Endodermal cell (in vitro differentiated cells): ENCODE results near the gene ENPP7. TPM values are rescaled to one million over a fixed set of nuclear protein-coding genes. Genes with fewer than 3 reads are reported as not detected.
A peak's percentile ranks its signal among the peaks of the same experiment; 100 is the strongest.

Experiments used
- DNase-seq: peaks from one replicate; pipeline ENCODE4 v3.0.0-alpha.2; 2017
- H3K27ac ChIP-seq: 2 replicates; pipeline ENCODE4 v1.5.1; 2013; ENCODE audit warnings: mild to moderate bottlenecking, low read depth, low read length, moderate library complexity
- H3K27me3 ChIP-seq: 2 replicates; pipeline ENCODE4 v1.6.1; 2013; ENCODE audit warnings: mild to moderate bottlenecking, low read length, moderate library complexity; ENCODE audit not compliant: insufficient read depth, control insufficient read depth, poor library complexity, severe bottlenecking
- H3K36me3 ChIP-seq: 2 replicates; pipeline ENCODE4 v1.7.0; 2013; ENCODE audit warnings: mild to moderate bottlenecking, low read length, moderate library complexity; ENCODE audit not compliant: control insufficient read depth, insufficient read depth
- H3K4me1 ChIP-seq: one replicate; pipeline ENCODE4 v1.7.0; 2013; ENCODE audit warnings: low read length; ENCODE audit not compliant: control insufficient read depth, insufficient read depth
- H3K4me3 ChIP-seq: 2 replicates; pipeline ENCODE4 v1.5.1; 2013; ENCODE audit warnings: mild to moderate bottlenecking, low read length, moderate library complexity
- H3K9ac ChIP-seq: 2 replicates; pipeline ENCODE4 v1.6.1; 2013; ENCODE audit warnings: mild to moderate bottlenecking, low read length, moderate library complexity; ENCODE audit not compliant: poor library complexity, severe bottlenecking; ENCODE audit errors: extremely low read depth
- H3K9me3 ChIP-seq: 2 replicates; pipeline ENCODE4 v1.6.1; 2013; ENCODE audit warnings: mild to moderate bottlenecking, low read length, moderate library complexity; ENCODE audit not compliant: control insufficient read depth
- H3K27ac Mint-ChIP-seq: 2 replicates; pipeline ENCODE4 v1.8.0; 2020; ENCODE audit warnings: mixed read lengths
- H3K27me3 Mint-ChIP-seq: 2 replicates; pipeline ENCODE4 v1.8.0; 2021; ENCODE audit warnings: mild to moderate bottlenecking, mixed read lengths; ENCODE audit not compliant: insufficient read depth
- H3K36me3 Mint-ChIP-seq: 2 replicates; pipeline ENCODE4 v1.8.0; 2020; ENCODE audit warnings: low read depth, mixed read lengths
- H3K4me1 Mint-ChIP-seq: 2 replicates; pipeline ENCODE4 v1.8.0; 2020; ENCODE audit warnings: mixed read lengths
- H3K4me3 Mint-ChIP-seq: 2 replicates; pipeline ENCODE4 v1.8.0; 2020; ENCODE audit warnings: mild to moderate bottlenecking, moderate library complexity, mixed read lengths
- H3K9me3 Mint-ChIP-seq: 2 replicates; pipeline ENCODE4 v1.8.0; 2020; ENCODE audit warnings: mild to moderate bottlenecking, mixed read lengths
- WGBS, 2 experiments: methylation state at CpG; one replicate each; pipeline versions ENCODE4 v1.1.5 to v1.1.7; 2013; ENCODE audit warnings: missing lambda C conversion rate in 2 of 2, mixed read lengths in 1 of 2; ENCODE audit not compliant: insufficient coverage in 1 of 2, insufficient read length in 1 of 2; 5-methylcytosine and 5-hydroxymethylcytosine counted together
- total RNA-seq, 2 donors: library from RNA; stranded (reverse); fragmentation: NEBNext Ultra II Directional in 1 of 2; extraction: Animal tissue kit (Norgen Biotek cat#: 25700) in 1 of 2; gene quantifications; 2 replicates in 1 of 2; 3 replicates in 1 of 2; pipeline ENCODE4 v1.2.1, GENCODE V29; 2021
- TF ChIP-seq, protein P1 (sequence below): fragments of 200-600 bp; sonication (generic); conservative IDR thresholded peaks from 2 replicates; pipeline ENCODE4 v1.5.0; 2021; ENCODE audit warnings: antibody characterized with exemption, mild to moderate bottlenecking

ENPP7 gene
- total RNA-seq, 2 donors from 2014 or later = not detected

DNA sequence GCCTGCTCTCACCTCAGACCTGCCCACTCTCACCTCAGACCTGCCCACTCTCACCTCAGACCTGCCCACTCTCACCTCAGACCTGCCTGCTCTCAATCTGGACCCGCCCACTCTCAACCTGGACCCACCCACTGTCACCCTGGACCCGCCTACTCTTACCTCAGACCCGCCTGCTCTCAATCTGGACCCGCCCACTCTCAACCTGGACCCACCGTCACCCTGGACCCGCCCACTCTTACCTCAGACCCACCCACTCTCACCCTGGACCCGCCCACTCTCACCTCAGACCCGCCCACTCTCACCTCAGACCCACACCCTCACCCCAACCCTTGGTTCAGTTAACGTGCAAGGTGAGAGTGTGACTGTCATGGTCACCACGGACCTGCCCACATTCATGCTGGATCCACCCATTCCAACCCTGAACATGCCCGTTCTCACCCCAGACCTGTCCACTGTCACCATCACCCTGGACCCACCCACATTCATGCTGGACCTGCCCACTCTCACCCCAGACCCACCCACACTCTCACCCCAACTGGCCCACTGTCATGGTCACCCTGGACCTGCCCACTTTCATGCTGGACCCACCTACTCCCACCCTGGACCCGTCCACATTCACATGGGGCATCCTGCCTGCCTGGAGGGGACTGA lies 31.2 kb upstream of the ENPP7 start:
- Mint-ChIP-seq H3K27me3 (no peaks in the 10 kb centered on the region), H3K4me3 (no peak overlapping the region), H3K4me1 (no peaks in the 10 kb centered on the region), H3K36me3 (no peaks in the 10 kb centered on the region), H3K27ac (no peak overlapping the region), H3K9me3 (no peaks in the 10 kb centered on the region)
- Histone ChIP-seq H3K4me1 (no peaks in the 10 kb centered on the region), H3K4me3 (no peak overlapping the region), H3K9ac (no peak overlapping the region), H3K36me3 (no peaks in the 10 kb centered on the region), H3K9me3 (no peaks in the 10 kb centered on the region), H3K27me3 (no peaks in the 10 kb centered on the region), H3K27ac (no peak overlapping the region)
- 91 to 100% methylated on average over 2 to 12 of the region's 12 CpGs for WGBS, 2 experiments
- TF ChIP-seq, protein P1, sequence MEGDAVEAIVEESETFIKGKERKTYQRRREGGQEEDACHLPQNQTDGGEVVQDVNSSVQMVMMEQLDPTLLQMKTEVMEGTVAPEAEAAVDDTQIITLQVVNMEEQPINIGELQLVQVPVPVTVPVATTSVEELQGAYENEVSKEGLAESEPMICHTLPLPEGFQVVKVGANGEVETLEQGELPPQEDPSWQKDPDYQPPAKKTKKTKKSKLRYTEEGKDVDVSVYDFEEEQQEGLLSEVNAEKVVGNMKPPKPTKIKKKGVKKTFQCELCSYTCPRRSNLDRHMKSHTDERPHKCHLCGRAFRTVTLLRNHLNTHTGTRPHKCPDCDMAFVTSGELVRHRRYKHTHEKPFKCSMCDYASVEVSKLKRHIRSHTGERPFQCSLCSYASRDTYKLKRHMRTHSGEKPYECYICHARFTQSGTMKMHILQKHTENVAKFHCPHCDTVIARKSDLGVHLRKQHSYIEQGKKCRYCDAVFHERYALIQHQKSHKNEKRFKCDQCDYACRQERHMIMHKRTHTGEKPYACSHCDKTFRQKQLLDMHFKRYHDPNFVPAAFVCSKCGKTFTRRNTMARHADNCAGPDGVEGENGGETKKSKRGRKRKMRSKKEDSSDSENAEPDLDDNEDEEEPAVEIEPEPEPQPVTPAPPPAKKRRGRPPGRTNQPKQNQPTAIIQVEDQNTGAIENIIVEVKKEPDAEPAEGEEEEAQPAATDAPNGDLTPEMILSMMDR = no peak
- DNase-seq = peak; percentile 82

DNA sequence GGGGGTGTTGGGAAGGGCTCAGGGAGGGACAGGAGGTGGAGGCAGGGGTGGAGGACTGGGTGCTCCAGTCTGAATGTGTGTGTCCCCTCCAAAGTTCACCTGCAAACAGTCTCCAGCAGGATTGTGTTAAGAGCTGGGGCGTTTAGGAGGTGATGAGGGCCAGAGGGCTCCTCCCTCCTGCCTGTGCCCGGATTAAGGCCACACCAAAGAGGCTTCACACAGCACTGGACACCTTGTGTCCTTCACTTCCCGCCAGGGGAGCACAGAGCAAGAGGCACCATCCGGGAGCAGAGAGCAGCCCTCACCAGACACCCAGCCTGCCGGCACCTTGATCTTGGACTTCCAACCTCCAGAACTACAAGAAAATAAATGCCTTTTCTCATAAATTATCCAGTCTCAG lies 30.2 kb upstream of the ENPP7 start:
- H3K27ac Mint-ChIP-seq = no peak overlapping the region
- Histone ChIP-seq H3K9ac (no peak overlapping the region), H3K4me3 (no peak overlapping the region), H3K4me1 (no peaks in the 10 kb centered on the region), H3K9me3 (no peaks in the 10 kb centered on the region), H3K36me3 (no peaks in the 10 kb centered on the region), H3K27me3 (no peaks in the 10 kb centered on the region), H3K27ac (no peak overlapping the region)
- WGBS, 2 experiments = 80 to 84% methylated on average over 4 to 5 of the region's 5 CpGs
- no peaks in the 10 kb centered on the region for H3K36me3 Mint-ChIP-seq
- H3K9me3 Mint-ChIP-seq = no peaks in the 10 kb centered on the region
- H3K4me3 Mint-ChIP-seq = no peak overlapping the region
- no peak for DNase-seq
- no peaks in the 10 kb centered on the region for H3K4me1 Mint-ChIP-seq
- H3K27me3 Mint-ChIP-seq = no peaks in the 10 kb centered on the region
- TF ChIP-seq, protein P1 = no peak

DNA sequence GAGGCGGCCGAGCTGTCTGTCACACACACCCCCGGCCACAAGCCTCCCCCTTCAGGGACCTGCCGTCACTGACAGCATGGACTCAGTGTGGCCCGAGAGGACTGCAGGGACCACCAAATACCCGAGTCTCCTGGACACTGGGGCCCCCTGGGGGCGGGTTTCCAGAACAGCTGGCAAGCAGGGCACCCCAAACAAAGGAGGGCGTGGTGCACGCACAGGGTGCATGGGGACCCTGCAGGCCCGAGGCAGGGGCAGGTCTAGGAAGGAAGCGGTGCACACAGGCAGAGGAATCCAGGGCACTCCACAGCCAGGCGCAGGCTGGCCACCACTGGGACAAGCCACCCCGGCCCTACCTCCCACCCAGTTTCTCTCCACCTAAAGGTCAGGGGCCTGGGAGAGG lies 28.7 kb upstream of the ENPP7 start:
- H3K9me3 ChIP-seq = no peaks in the 10 kb centered on the region
- H3K27ac ChIP-seq = no peak overlapping the region
- peak; percentile 82 for DNase-seq
- Mint-ChIP-seq H3K27ac (no peak overlapping the region), H3K36me3 (no peaks in the 10 kb centered on the region), H3K4me3 (no peak overlapping the region), H3K27me3 (no peaks in the 10 kb centered on the region), H3K4me1 (no peaks in the 10 kb centered on the region), H3K9me3 (no peaks in the 10 kb centered on the region)
- no peak overlapping the region for H3K4me3 ChIP-seq
- H3K36me3 ChIP-seq = no peaks in the 10 kb centered on the region
- H3K9ac ChIP-seq = no peak overlapping the region
- TF ChIP-seq, protein P1 = peak; percentile 62
- no peaks in the 10 kb centered on the region for H3K27me3 ChIP-seq
- H3K4me1 ChIP-seq = no peaks in the 10 kb centered on the region
- 73 to 82% methylated on average over 3 to 13 of the region's 13 CpGs for WGBS, 2 experiments
